Esophagus muscularis mucosa (tissue), 4 donors: Measurements from ENCODE around the gene DDT.
"Not testable (repeated sequence)": the region's sequence is repeated elsewhere in the genome, so short reads cannot be mapped to it uniquely, and the experiment has no call there.

Experiments
- EP300 ChIP-seq: sonication (generic); formaldehyde crosslinking; IDR thresholded peaks from one replicate; pipeline ENCODE4 v1.6.1; 2017; ENCODE audit warnings: antibody characterized with exemption
- POLR2A ChIP-seq: fragments of 450-650 bp; IDR thresholded peaks from one replicate; pipeline ENCODE4 v1.6.1; 2017; ENCODE audit warnings: antibody characterized with exemption, moderate library complexity, mild to moderate bottlenecking, low read depth
- POLR2AphosphoS5 ChIP-seq, 2 donors: sonication (generic); formaldehyde crosslinking; IDR thresholded peaks; one replicate each; pipeline ENCODE4 v1.6.1; 2017; ENCODE audit warnings: antibody characterized with exemption in 2 of 2
- TF ChIP-seq, protein P1 (sequence below), 3 experiments: fragments of 200-600 bp in 2 of 3; fragments of 450-650 bp in 1 of 3; sonication (generic) in 2 of 3; IDR thresholded peaks; one replicate each; pipeline ENCODE4 v1.5.1; 2017 to 2019; ENCODE audit warnings: antibody characterized with exemption in 3 of 3, mild to moderate bottlenecking in 2 of 3, moderate library complexity in 1 of 3

DNA sequence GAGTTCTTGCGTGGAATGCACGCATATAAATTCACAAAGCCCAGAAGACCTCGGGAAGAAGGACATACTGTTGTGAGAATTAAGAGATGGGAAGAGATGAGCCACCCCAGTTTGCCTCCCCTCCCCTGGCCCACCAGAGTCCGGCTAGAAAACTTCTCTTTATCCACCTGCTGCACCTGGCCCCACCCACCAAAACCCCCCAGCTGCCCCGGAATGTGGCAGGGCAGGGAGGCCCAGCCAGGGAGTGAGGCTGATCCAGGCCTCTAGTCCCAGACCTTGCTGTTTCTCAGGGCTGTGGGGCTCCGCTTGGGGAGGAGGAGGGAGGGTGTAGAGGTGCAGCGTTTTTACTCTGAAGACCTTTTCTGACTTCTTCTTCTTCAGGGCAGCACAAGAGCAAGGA, 6.3 kb upstream of the DDT start:
- TF ChIP-seq, protein P1, sequence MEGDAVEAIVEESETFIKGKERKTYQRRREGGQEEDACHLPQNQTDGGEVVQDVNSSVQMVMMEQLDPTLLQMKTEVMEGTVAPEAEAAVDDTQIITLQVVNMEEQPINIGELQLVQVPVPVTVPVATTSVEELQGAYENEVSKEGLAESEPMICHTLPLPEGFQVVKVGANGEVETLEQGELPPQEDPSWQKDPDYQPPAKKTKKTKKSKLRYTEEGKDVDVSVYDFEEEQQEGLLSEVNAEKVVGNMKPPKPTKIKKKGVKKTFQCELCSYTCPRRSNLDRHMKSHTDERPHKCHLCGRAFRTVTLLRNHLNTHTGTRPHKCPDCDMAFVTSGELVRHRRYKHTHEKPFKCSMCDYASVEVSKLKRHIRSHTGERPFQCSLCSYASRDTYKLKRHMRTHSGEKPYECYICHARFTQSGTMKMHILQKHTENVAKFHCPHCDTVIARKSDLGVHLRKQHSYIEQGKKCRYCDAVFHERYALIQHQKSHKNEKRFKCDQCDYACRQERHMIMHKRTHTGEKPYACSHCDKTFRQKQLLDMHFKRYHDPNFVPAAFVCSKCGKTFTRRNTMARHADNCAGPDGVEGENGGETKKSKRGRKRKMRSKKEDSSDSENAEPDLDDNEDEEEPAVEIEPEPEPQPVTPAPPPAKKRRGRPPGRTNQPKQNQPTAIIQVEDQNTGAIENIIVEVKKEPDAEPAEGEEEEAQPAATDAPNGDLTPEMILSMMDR (IDR thresholded peaks at IDR 0.05): not testable (repeated sequence)
- not testable (repeated sequence) for TF ChIP-seq POLR2A; POLR2AphosphoS5 (IDR thresholded peaks at IDR 0.05); EP300
